GM21423 (cell line): ENCODE results near the gene NRIP2.

Experiments used
- ATAC-seq: cut with Tn5 transposase; IDR thresholded peaks from one replicate; pipeline ENCODE4 v1.9.1; 2021; ENCODE audit warnings: mild to moderate bottlenecking, moderate library complexity; ENCODE audit not compliant: unreplicated experiment

NRIP2 gene

GRCh38 chr12:2851931-2852330, 17.1 kb upstream of the NRIP2 start:
- ATAC-seq = no peak

DNA sequence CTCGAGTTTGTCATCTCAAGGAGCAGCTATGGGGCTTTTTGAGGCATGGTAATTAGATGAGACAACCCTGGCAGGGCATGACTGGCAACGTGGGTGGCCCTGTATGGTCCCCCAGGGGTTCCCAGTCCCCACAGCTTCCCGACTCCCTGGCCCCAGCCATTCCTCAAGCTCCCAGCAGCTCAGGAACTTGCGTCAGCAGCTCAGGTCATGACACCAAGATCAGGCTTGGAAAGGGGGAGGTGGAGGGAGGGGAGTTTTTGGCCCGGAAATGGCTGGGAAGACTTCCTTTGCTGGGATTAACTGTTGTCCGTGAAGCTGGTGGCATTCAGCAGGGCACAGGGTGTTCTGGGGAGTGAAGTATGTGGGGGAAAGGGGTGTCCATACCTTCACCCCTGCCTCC, 10.4 kb upstream of the NRIP2 start:
- no peak for ATAC-seq

DNA sequence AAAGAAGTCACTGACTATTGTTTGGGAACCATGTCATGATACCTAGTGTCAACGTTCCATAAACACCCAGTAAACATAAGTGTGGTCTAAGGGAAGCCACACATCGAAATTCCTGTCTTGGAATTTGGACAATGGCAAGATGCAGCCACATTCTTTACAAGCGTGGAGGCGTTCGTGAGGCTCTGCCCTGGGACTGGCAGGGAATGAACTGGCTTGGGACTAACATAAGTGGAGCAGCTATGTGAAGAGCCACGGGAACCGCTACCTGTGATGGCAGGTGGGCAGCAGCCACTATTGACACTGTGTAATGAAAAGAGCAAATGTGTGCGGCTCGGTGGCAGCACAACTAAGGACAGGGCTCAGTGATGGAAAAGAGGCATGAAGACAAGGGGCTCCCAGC, 10.0 kb upstream of the NRIP2 start:
- ATAC-seq = no peak

- ATAC-seq = no peak
Observed at GRCh38 chr12:2842948-2843347, 8.1 kb upstream of the NRIP2 start.

- ATAC-seq = no peak
Observed at GRCh38 chr12:2841056-2841650, 6.3 kb upstream of the NRIP2 start.

DNA sequence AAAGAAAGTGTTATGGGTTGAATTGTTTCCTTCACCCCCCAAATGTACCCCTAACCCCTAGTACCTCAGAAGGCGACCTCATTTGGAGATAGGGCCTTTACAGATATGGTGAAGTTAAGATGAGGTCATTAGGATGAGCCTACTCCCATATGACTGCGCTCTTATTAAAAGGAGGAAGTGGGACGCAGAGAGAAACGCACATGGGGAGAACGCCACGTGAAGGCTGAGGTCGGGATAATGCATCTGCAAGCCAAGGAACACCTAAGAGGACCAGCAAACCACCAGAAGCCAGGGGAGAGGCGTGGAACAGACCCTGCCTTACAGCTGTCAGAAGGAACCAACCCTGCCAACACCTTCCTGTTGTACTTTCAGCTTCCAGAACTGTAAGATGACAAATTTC, 1.7 kb upstream of the NRIP2 start:
- no peak for ATAC-seq

DNA sequence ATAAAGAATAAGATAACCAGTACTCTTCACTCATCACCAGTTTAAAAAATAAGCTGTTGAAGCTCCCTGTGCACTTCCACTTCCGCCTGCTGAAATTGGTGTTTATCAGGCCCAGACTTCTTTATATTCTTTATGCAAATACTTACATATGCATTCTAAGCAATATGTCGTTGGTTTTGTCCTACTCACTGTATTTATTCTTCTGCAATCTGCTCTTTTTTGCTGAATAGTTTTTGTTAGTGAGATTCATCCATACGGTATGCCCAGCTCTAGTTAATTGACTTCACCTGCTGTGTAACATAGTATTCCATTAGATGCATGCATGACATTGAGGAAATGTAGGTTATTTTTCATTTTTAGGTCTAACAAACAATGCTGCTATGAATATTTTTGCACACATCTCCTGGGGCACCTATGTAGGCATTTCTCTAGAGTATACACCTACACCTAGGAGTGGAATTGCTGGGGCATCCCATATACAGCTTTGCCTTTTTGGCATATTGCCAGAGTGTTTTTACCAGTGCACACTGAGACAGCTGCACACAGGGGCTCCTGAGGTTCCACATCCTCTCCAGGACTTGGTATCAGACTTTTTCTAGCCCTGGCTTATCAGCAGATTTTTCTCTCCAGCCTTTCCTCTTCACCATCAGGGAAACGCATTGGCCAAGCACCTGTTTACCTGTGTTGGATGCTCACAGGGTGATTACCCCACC, 1.0 kb upstream of the NRIP2 start:
- ATAC-seq = no peak

GRCh38 chr12:2833810-2834209, 1.0 kb downstream of the NRIP2 start:
- ATAC-seq = no peak

- ATAC-seq = no peak
Observed at GRCh38 chr12:2833327-2833726, 1.5 kb downstream of the NRIP2 start.

DNA sequence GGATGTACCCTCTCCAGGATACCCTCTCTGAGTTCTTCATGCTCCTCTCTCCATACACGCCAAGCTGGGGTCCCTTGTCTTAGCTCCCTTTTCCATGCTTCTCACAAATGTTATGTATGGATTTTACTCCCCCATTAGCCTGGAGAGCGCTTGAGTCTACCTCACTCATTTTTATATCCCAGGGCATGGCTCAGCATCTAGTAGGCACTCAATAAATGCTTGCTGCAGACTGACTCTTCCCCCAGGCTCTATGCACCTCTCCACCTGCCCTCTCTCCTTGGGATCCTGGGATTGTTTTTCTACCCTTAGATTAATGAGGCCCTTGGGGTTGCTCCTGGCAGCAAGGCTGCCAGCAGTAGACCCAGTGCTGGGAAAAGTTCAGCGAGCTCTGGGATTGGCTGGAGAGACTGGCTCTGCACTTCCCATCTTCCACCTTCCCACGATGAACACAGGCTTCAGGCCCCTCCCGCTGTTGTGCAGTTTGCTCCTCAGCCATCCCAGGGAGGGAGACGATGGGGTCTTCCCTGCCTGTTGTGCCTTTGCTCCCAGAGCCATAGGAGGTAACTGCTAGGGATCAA, 2.2 kb downstream of the NRIP2 start:
- no peak for ATAC-seq

- no peak for ATAC-seq
Observed at GRCh38 chr12:2829275-2829674, 5.6 kb downstream of the NRIP2 start.

GRCh38 chr12:2826721-2827515, 7.9 kb downstream of the NRIP2 start:
- ATAC-seq = no peak

GRCh38 chr12:2826036-2826435, 8.8 kb downstream of the NRIP2 start:
- ATAC-seq = no peak

GRCh38 chr12:2825132-2825531, 9.7 kb downstream of the NRIP2 start:
- no peak for ATAC-seq

DNA sequence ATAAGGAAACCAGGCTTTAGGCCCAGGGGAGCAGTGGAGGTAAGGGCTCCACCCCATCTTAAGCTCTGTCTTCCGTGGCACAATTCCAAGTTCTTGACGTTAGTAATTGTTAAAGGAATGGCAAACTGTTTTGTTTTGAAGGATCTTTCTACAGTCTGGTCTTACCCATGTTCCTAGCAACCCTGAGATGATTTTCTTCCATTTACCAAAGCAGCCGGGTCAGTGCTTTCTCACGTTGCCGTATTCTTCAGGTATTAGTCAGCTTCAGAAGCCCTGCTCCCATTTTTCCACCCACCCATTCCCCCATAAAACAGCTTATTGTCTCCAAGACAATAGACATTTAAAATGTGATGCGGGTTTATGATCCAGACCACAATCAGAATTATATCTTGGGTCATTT, 10.3 kb downstream of the NRIP2 start:
- ATAC-seq = no peak

DNA sequence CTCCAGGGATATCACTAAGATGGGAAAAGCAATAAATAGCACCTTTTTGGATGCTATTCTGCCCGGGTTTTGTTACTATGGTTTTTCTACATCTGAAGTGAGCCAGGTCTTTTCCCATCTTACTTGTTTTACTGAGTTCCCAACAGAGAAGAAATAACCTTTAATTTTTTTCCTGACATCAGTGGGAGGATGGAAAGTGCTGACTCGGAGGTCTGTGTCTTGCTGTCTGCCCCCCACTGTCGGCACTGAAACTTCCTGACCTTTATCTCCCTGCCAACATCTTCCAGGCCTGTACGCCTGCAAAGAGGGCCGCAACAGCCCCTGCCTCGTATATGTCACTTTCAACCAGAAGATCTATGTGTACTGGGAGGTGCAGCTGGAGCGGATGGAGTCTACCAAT, 11.4 kb downstream of the NRIP2 start:
- ATAC-seq = no peak

DNA sequence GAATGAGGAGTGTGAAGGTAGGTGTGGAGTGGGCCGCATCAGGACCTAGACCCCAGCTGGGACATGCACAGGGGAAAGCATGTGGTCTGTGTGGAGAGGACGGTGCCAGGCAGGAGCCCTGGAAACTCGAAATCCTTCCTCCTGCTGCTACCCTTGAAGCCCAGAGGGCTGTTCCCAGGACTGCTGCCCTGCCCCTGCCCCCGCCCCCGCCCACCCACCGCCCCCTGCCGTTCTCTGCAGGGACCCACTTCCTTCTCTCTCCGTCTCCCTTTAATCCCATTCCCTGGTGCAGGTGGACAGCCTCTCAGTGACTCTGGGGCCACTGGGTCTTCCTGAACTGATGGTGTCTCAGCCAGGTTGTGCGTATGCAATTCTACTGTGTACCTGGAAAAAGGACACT, 14.4 kb downstream of the NRIP2 start:
- ATAC-seq = no peak

GRCh38 chr12:2819810-2820209, 15.0 kb downstream of the NRIP2 start:
- no peak for ATAC-seq

GRCh38 chr12:2813214-2814185, 21.3 kb downstream of the NRIP2 start:
- ATAC-seq = no peak
